Measurements from ENCODE around the gene LMX1B. TPM values are rescaled to one million over a fixed set of nuclear protein-coding genes. Genes with fewer than 3 reads are reported as not detected.

Gene LMX1B
- polyA plus RNA-seq, 1 donor (not counting 4 experiments of a cell fraction or from before 2014, with no cell fraction given): 0.24 TPM

DNA sequence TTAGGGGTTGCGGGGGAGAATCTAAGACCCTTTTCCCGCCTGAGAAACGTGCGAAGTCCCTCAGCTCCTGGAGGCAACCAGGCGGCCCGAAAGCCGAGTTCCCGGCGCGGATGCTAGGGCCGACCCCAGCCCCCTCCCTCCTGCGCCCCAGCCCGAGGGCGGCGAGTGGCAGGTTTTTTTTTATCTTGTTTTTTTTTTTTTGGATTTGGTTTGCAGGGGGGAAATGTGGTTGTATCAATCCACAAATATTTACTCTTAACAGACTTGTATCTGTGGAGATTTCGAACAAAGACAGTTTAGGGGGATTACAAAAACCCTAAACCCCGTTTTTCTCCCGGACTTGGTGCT lies 10.7 kb downstream of the LMX1B start:
- no peak overlapping the region for H3K27ac ChIP-seq (ENCODE audit: control insufficient read depth, insufficient read depth, low read length)
- no peak overlapping the region for H3K4me2 ChIP-seq (ENCODE audit: control insufficient read depth, extremely low read depth, insufficient read depth, low read depth, low read length)
- dilution Hi-C loops (cut with MboI; ENCODE audit: extremely low pct_ligation_motif_present, low sequenced_read_pairs): no loop called here
- no peaks in the 10 kb centered on the region for H3K4me1 ChIP-seq (ENCODE audit: control insufficient read depth, extremely low read depth, insufficient read depth, low read length)
- H3K27me3 ChIP-seq (ENCODE audit: control insufficient read depth, extremely low read depth, insufficient read depth, low read length): peaks cover 10% of the 10 kb centered on the region
- H3K9ac ChIP-seq (ENCODE audit: control insufficient read depth, extremely low read depth, insufficient read depth, low read length): no peak overlapping the region
- DNase-seq (ENCODE audit: low read depth, low spot score) (no peak), FAIRE-seq (no peak)
- H3K9me3 ChIP-seq (ENCODE audit: control insufficient read depth, low read depth, low read length): no peaks in the 10 kb centered on the region
- H3K79me2 ChIP-seq (ENCODE audit: control insufficient read depth, insufficient read depth, low read length): no peaks in the 10 kb centered on the region
- H3K36me3 ChIP-seq (ENCODE audit: control insufficient read depth in 2 of 2, extremely low read depth in 1 of 2, insufficient read depth in 2 of 2, low read length in 2 of 2): no peaks in the 10 kb centered on the region
- TF ChIP-seq, protein P1, sequence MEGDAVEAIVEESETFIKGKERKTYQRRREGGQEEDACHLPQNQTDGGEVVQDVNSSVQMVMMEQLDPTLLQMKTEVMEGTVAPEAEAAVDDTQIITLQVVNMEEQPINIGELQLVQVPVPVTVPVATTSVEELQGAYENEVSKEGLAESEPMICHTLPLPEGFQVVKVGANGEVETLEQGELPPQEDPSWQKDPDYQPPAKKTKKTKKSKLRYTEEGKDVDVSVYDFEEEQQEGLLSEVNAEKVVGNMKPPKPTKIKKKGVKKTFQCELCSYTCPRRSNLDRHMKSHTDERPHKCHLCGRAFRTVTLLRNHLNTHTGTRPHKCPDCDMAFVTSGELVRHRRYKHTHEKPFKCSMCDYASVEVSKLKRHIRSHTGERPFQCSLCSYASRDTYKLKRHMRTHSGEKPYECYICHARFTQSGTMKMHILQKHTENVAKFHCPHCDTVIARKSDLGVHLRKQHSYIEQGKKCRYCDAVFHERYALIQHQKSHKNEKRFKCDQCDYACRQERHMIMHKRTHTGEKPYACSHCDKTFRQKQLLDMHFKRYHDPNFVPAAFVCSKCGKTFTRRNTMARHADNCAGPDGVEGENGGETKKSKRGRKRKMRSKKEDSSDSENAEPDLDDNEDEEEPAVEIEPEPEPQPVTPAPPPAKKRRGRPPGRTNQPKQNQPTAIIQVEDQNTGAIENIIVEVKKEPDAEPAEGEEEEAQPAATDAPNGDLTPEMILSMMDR (optimal IDR thresholded peaks at IDR 0.05 in 1 of 3, IDR thresholded peaks at IDR 0.05 in 1 of 3, conservative IDR thresholded peaks at IDR 0.05 in 1 of 3; ENCODE audit: extremely low read depth in 1 of 3, insufficient read depth in 2 of 3, low read length in 3 of 3): no peak
- TF ChIP-seq EZH2 (IDR thresholded peaks at IDR 0.05; ENCODE audit: low read length): no peak
- no peaks in the 10 kb centered on the region for H3K9me1 ChIP-seq (ENCODE audit: control insufficient read depth, extremely low read depth, insufficient read depth, low read length)
- H4K20me1 ChIP-seq (ENCODE audit: control insufficient read depth, extremely low read depth, insufficient read depth, low read length): no peaks in the 10 kb centered on the region
- H2AFZ ChIP-seq (ENCODE audit: control insufficient read depth, low read length): no peak overlapping the region
- H3K4me3 ChIP-seq (ENCODE audit: control insufficient read depth in 2 of 3, extremely low read depth in 1 of 3, insufficient read depth in 2 of 3, low read depth in 1 of 3, low read length in 3 of 3): no peak overlapping the region

DNA sequence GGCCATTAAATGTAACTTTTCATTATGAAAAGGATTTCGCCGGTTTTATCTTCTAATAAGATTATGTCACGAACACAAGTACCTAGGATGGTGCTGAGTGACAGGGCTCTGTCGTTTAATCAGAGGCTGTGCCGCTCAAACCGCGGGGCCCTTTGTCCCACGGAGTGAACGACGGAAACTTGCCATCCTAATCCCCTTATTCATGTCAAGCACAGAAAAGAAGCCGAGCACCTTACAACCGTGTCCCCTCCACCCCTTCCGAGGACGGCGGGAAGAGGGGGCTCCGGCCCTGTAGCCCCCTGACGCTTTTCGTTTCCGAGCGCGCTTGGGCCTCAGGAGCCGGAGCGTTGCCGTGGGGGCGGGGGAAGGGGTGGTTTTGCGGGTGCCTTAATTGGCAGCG lies 11.2 kb downstream of the LMX1B start:
- H3K27me3 ChIP-seq (ENCODE audit: control insufficient read depth, extremely low read depth, insufficient read depth, low read length): peaks cover 10% of the 10 kb centered on the region
- TF ChIP-seq EZH2 (IDR thresholded peaks at IDR 0.05; ENCODE audit: low read length): no peak
- TF ChIP-seq, protein P1 (optimal IDR thresholded peaks at IDR 0.05 in 1 of 3, IDR thresholded peaks at IDR 0.05 in 1 of 3, conservative IDR thresholded peaks at IDR 0.05 in 1 of 3; ENCODE audit: extremely low read depth in 1 of 3, insufficient read depth in 2 of 3, low read length in 3 of 3): no peak
- no peaks in the 10 kb centered on the region for H3K36me3 ChIP-seq (ENCODE audit: control insufficient read depth in 2 of 2, extremely low read depth in 1 of 2, insufficient read depth in 2 of 2, low read length in 2 of 2)
- no peaks in the 10 kb centered on the region for H3K9me1 ChIP-seq (ENCODE audit: control insufficient read depth, extremely low read depth, insufficient read depth, low read length)
- no peaks in the 10 kb centered on the region for H3K4me1 ChIP-seq (ENCODE audit: control insufficient read depth, extremely low read depth, insufficient read depth, low read length)
- FAIRE-seq (no peak), DNase-seq (ENCODE audit: low read depth, low spot score) (no peak)
- no peaks in the 10 kb centered on the region for H3K9me3 ChIP-seq (ENCODE audit: control insufficient read depth, low read depth, low read length)
- no peaks in the 10 kb centered on the region for H3K79me2 ChIP-seq (ENCODE audit: control insufficient read depth, insufficient read depth, low read length)
- dilution Hi-C loops (cut with MboI; ENCODE audit: extremely low pct_ligation_motif_present, low sequenced_read_pairs): no loop called here
- H3K4me3 ChIP-seq (ENCODE audit: control insufficient read depth in 2 of 3, extremely low read depth in 1 of 3, insufficient read depth in 2 of 3, low read depth in 1 of 3, low read length in 3 of 3): no peak overlapping the region
- no peak overlapping the region for H3K9ac ChIP-seq (ENCODE audit: control insufficient read depth, extremely low read depth, insufficient read depth, low read length)
- no peak overlapping the region for H3K4me2 ChIP-seq (ENCODE audit: control insufficient read depth, extremely low read depth, insufficient read depth, low read depth, low read length)
- no peak overlapping the region for H2AFZ ChIP-seq (ENCODE audit: control insufficient read depth, low read length)
- H3K27ac ChIP-seq (ENCODE audit: control insufficient read depth, insufficient read depth, low read length): no peak overlapping the region
- no peaks in the 10 kb centered on the region for H4K20me1 ChIP-seq (ENCODE audit: control insufficient read depth, extremely low read depth, insufficient read depth, low read length)
